Loucy (cell line): ENCODE data around the gene SLC35F3.

Experiments used
- H2AFZ ChIP-seq: fragments of 200-600 bp; sonication (generic); 2 replicates; pipeline ENCODE4 v1.6.0; 2016; ENCODE audit warnings: antibody characterized with exemption, mild to moderate bottlenecking, low read length, moderate library complexity
- H3F3A ChIP-seq: fragments of 200-600 bp; 2 replicates; pipeline ENCODE4 v1.6.0; 2016; ENCODE audit warnings: antibody characterized with exemption, low read depth, mild to moderate bottlenecking
- H3K27me3 ChIP-seq: fragments of 200-600 bp; sonication (generic); 2 replicates; pipeline ENCODE4 v1.6.1; 2014; ENCODE audit warnings: low read length, mild to moderate bottlenecking; ENCODE audit not compliant: insufficient read depth, poor library complexity, severe bottlenecking
- H3K36me3 ChIP-seq: fragments of 200-600 bp; sonication (generic); 2 replicates; pipeline ENCODE4 v1.6.1; 2016; ENCODE audit warnings: low read length; ENCODE audit not compliant: insufficient read depth
- H3K4me1 ChIP-seq: fragments of 200-600 bp; sonication (generic); 2 replicates; pipeline ENCODE4 v1.5.1; 2014; ENCODE audit warnings: low read length, mild to moderate bottlenecking; ENCODE audit not compliant: insufficient read depth, poor library complexity, severe bottlenecking
- H3K4me2 ChIP-seq: fragments of 200-600 bp; sonication (generic); 2 replicates; pipeline ENCODE4 v1.6.0; 2014; ENCODE audit warnings: antibody characterized with exemption, low read length, low read depth, mild to moderate bottlenecking; ENCODE audit not compliant: poor library complexity, severe bottlenecking
- H3K4me3 ChIP-seq: fragments of 200-600 bp; sonication (generic); 2 replicates; pipeline ENCODE4 v1.5.1; 2014; ENCODE audit warnings: low read length, mild to moderate bottlenecking, mixed read lengths; ENCODE audit not compliant: poor library complexity, severe bottlenecking
- H3K79me2 ChIP-seq: fragments of 200-600 bp; sonication (generic); 2 replicates; pipeline ENCODE4 v1.6.1; 2014; ENCODE audit warnings: low read length; ENCODE audit not compliant: insufficient read depth
- H3K9ac ChIP-seq: fragments of 200-600 bp; sonication (generic); 2 replicates; pipeline ENCODE4 v1.6.0; 2014; ENCODE audit warnings: mild to moderate bottlenecking, low read depth, low read length, moderate library complexity; ENCODE audit not compliant: poor library complexity, severe bottlenecking
- H3K9me2 ChIP-seq: fragments of 200-600 bp; sonication (generic); replicated peaks from 2 replicates; pipeline ENCODE4 v1.6.1; 2016; ENCODE audit warnings: low read depth, low read length, mixed read lengths
- H3K9me3 ChIP-seq: fragments of 200-600 bp; sonication (generic); 2 replicates; pipeline ENCODE4 v1.6.1; 2014; ENCODE audit warnings: mild to moderate bottlenecking, antibody characterized with exemption, low read length, low read depth; ENCODE audit not compliant: insufficient read depth
- H4K20me1 ChIP-seq: fragments of 200-600 bp; sonication (generic); 2 replicates; pipeline ENCODE4 v1.6.0; 2014; ENCODE audit warnings: antibody characterized with exemption, low read length, mild to moderate bottlenecking; ENCODE audit not compliant: insufficient read depth, poor library complexity, severe bottlenecking
- CTCF ChIP-seq: fragments of 200-600 bp; sonication (generic); conservative IDR thresholded peaks from 2 replicates; pipeline ENCODE4 v1.5.1; 2014; ENCODE audit warnings: mild to moderate bottlenecking, antibody characterized with exemption, low read length
- EZH2phosphoT487 ChIP-seq: fragments of 200-600 bp; IDR thresholded peaks from 2 replicates; pipeline ENCODE4 v1.6.1; 2018; ENCODE audit warnings: antibody characterized with exemption, mild to moderate bottlenecking, moderate library complexity, borderline replicate concordance

Gene SLC35F3

GRCh38 chr1:233959102-233959501 lies 54.6 kb downstream of the SLC35F3 start:
- no peak overlapping the region for H3K9ac ChIP-seq
- no peaks in the 10 kb centered on the region for H3F3A ChIP-seq
- no peaks in the 10 kb centered on the region for H3K79me2 ChIP-seq
- no peak overlapping the region for H3K4me2 ChIP-seq
- no peak overlapping the region for H3K4me3 ChIP-seq
- H3K4me1 ChIP-seq = no peaks in the 10 kb centered on the region
- H3K9me2 ChIP-seq = no peaks in the 10 kb centered on the region
- H4K20me1 ChIP-seq = no peaks in the 10 kb centered on the region
- TF ChIP-seq EZH2phosphoT487 (no peak), CTCF (no peak)
- no peaks in the 10 kb centered on the region for H3K9me3 ChIP-seq
- H3K36me3 ChIP-seq = no peaks in the 10 kb centered on the region
- H2AFZ ChIP-seq = no peak overlapping the region
- H3K27me3 ChIP-seq = no peaks in the 10 kb centered on the region

- Histone ChIP-seq H3K36me3 (no peaks in the 10 kb centered on the region), H3K9me3 (no peaks in the 10 kb centered on the region), H3K27me3 (no peaks in the 10 kb centered on the region), H3K4me1 (no peaks in the 10 kb centered on the region), H3K4me3 (no peak overlapping the region), H3F3A (no peaks in the 10 kb centered on the region), H3K9ac (no peak overlapping the region), H3K9me2 (no peaks in the 10 kb centered on the region), H4K20me1 (no peaks in the 10 kb centered on the region), H2AFZ (no peak overlapping the region), H3K4me2 (no peak overlapping the region), H3K79me2 (no peaks in the 10 kb centered on the region)
- TF ChIP-seq EZH2phosphoT487 (no peak), CTCF (no peak)
Observed at GRCh38 chr1:233959971-233960370, 55.5 kb downstream of the SLC35F3 start.

GRCh38 chr1:233960386-233960785 lies 55.9 kb downstream of the SLC35F3 start:
- no peak for TF ChIP-seq CTCF
- TF ChIP-seq EZH2phosphoT487 = no peak

More at GRCh38 chr1:233960386-233960785, 55.9 kb downstream of the SLC35F3 start:
- no peaks in the 10 kb centered on the region for H3K4me1 ChIP-seq
- no peak overlapping the region for H3K4me3 ChIP-seq
- H3K9me3 ChIP-seq = no peaks in the 10 kb centered on the region
- H3K27me3 ChIP-seq = no peaks in the 10 kb centered on the region
- H2AFZ ChIP-seq = no peak overlapping the region
- H3F3A ChIP-seq = no peaks in the 10 kb centered on the region
- no peaks in the 10 kb centered on the region for H3K9me2 ChIP-seq
- no peaks in the 10 kb centered on the region for H3K36me3 ChIP-seq
- no peaks in the 10 kb centered on the region for H3K79me2 ChIP-seq
- H3K9ac ChIP-seq = no peak overlapping the region
- H3K4me2 ChIP-seq = no peak overlapping the region
- no peaks in the 10 kb centered on the region for H4K20me1 ChIP-seq
